GM13976 (cell line): ENCODE measurements around the gene MYH4.

Source experiments
- DNase-seq: peaks from one replicate; pipeline ENCODE4 v3.0.0; 2012; ENCODE audit warnings: low spot score
- CTCF ChIP-seq: IDR thresholded peaks from 2 replicates; pipeline ENCODE4 v1.5.1; 2012; ENCODE audit warnings: borderline replicate concordance, mild to moderate bottlenecking; ENCODE audit not compliant: insufficient read depth; ENCODE audit errors: extremely low read depth, missing control alignments, control extremely low read depth
- in situ Hi-C: fragments of 300-500 bp; cut with MboI; formaldehyde crosslinking; loops from one replicate; pipeline ENCODE4 v1.12.0; 2022; ENCODE audit warnings: low sequenced_read_pairs, mixed read lengths, inconsistent platforms; ENCODE audit not compliant: unreplicated experiment

Gene MYH4

GRCh38 chr17:10428781-10429180 lies 40.6 kb downstream of the MYH4 start:
- in situ Hi-C loops: no loop called here
- TF ChIP-seq CTCF: no peak
- DNase-seq: no peak

GRCh38 chr17:10421900-10422542 lies 47.3 kb downstream of the MYH4 start, which contains the start of gene MYH8:
MYH8 (minus strand) TSS chr17:10421950; CDS start chr17:10420227, 1,723 bp downstream.
- no peak for DNase-seq
- in situ Hi-C loops: no loop called here
- no peak for TF ChIP-seq CTCF

GRCh38 chr17:10421211-10421610 lies 48.1 kb downstream of the MYH4 start:
- DNase-seq: no peak
- no peak for TF ChIP-seq CTCF
- in situ Hi-C loops: no loop called here

- no peak for TF ChIP-seq CTCF
- no peak for DNase-seq
- in situ Hi-C loops: no loop called here
These were observed 48.5 kb downstream of the MYH4 start for GRCh38 chr17:10420811-10421210.

GRCh38 chr17:10417431-10417830 lies 51.9 kb downstream of the MYH4 start:
- in situ Hi-C loops: no loop called here
- no peak for TF ChIP-seq CTCF
- DNase-seq: no peak

- in situ Hi-C loops: no loop called here
- DNase-seq: no peak
- TF ChIP-seq CTCF: no peak
These were observed 54.2 kb downstream of the MYH4 start for GRCh38 chr17:10415161-10415560.

GRCh38 chr17:10403589-10403988 lies 65.8 kb downstream of the MYH4 start:
- in situ Hi-C loops: no loop called here
- no peak for TF ChIP-seq CTCF
- no peak for DNase-seq
